ENCODE measurements around the gene ME3.
"Not testable (repeated sequence)": the region's sequence is repeated elsewhere in the genome, so short reads cannot be mapped to it uniquely, and the experiment has no call there.

The ME3 gene

GRCh38 chr11:86422371-86422770, 250.0 kb downstream of the ME3 start:
- Mint-ChIP-seq H3K36me3 (no peaks in the 10 kb centered on the region), H3K4me3 (no peak overlapping the region), H3K4me1 (no peaks in the 10 kb centered on the region), H3K9me3 (peaks cover 8% of the 10 kb centered on the region), H3K27me3 (no peaks in the 10 kb centered on the region), H3K27ac (no peak overlapping the region)
- no peak for ATAC-seq (ENCODE audit: low read depth)
- DNase-seq (ENCODE audit: low spot score in 2 of 2) = no peak

DNA sequence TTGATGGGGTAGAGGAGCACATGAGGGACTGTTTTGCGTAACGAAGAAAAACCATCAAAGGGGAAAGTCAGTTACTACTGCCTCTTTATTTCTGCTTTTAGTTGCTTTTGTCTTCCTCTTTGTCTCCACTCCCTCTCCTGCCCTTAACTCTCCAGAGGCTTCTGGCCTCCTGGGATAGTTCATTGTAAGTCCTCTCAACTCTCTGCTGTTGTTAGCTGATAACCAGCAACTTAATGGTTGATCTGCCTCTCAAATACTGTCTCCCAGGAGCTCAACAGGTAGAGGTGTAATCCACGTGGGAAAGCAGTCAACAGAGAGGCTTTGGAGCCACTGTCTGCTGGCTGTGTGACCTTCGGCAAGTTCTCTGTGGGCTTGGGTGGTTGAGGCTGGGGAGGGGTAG, 250.5 kb downstream of the ME3 start:
- Mint-ChIP-seq H3K9me3 (peaks cover 5% of the 10 kb centered on the region), H3K27me3 (no peaks in the 10 kb centered on the region)
- ATAC-seq (ENCODE audit: low read depth) = no peak

GRCh38 chr11:86418917-86419316, 253.5 kb downstream of the ME3 start:
- H3K36me3 Mint-ChIP-seq = peaks cover 2% of the 10 kb centered on the region
- no peak overlapping the region for H3K27ac Mint-ChIP-seq
- no peak for DNase-seq (ENCODE audit: low spot score in 2 of 2)
- no peak overlapping the region for H3K4me3 Mint-ChIP-seq
- H3K9me3 Mint-ChIP-seq = no peaks in the 10 kb centered on the region
- H3K4me1 Mint-ChIP-seq = no peaks in the 10 kb centered on the region
- ATAC-seq (ENCODE audit: low read depth) = no peak
- no peaks in the 10 kb centered on the region for H3K27me3 Mint-ChIP-seq

More for the DNA sequence above, 250.5 kb downstream of the ME3 start:
- Mint-ChIP-seq H3K4me3 (no peak overlapping the region), H3K36me3 (no peaks in the 10 kb centered on the region), H3K4me1 (no peaks in the 10 kb centered on the region), H3K27ac (no peak overlapping the region)
- DNase-seq (ENCODE audit: low spot score in 2 of 2) = no peak

DNA sequence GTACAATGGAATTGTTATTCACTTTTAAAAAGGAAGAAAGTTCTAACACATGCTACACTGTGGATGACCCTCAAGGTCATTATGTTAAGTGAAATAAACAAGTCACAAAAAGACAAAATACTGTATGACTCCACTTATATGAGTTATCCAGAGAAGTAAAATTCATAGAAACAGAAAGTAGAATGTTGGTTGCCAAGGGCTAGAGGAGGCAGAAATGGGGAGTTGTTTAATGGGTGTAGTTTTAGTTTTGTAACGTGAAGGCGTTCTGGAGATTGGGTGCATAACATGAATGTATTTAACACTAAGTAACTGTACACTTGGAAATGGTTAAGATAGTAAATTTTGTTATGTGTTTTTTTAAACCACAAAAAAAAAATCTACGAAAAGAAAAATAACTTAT, 253.9 kb downstream of the ME3 start:
- H3K27ac Mint-ChIP-seq = no peak overlapping the region
- ATAC-seq (ENCODE audit: low read depth) (no peak), DNase-seq (ENCODE audit: low spot score in 2 of 2) (no peak)
- H3K9me3 Mint-ChIP-seq = no peaks in the 10 kb centered on the region
- no peaks in the 10 kb centered on the region for H3K4me1 Mint-ChIP-seq
- H3K4me3 Mint-ChIP-seq = no peak overlapping the region
- no peaks in the 10 kb centered on the region for H3K27me3 Mint-ChIP-seq
- peaks cover 2% of the 10 kb centered on the region for H3K36me3 Mint-ChIP-seq

DNA sequence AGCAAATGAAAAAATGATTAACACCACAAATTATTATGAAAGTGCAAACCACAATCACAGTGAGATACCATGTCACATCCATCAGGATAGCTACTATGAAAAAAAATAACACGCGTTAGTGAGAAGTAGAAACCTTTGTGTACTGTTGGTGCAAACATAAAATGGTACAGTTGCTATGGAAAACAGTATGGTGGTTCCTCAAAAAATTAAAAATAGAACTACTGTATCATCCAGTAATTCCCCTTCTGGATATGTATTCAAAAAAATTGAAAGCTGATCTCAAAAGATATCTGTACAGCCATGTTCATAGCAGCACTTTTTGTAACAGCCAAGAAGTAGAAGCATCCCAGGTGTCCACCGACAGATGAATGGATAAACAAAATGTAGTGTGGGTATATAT, 254.3 kb downstream of the ME3 start:
- DNase-seq (ENCODE audit: low spot score in 2 of 2) (no peak), ATAC-seq (ENCODE audit: low read depth) (no peak)
- H3K27me3 Mint-ChIP-seq = no peaks in the 10 kb centered on the region
- H3K27ac Mint-ChIP-seq = no peak overlapping the region
- H3K4me1 Mint-ChIP-seq = no peaks in the 10 kb centered on the region
- H3K9me3 Mint-ChIP-seq = no peaks in the 10 kb centered on the region
- no peak overlapping the region for H3K4me3 Mint-ChIP-seq
- peaks cover 2% of the 10 kb centered on the region for H3K36me3 Mint-ChIP-seq

GRCh38 chr11:86416951-86417350, 255.5 kb downstream of the ME3 start:
- H3K4me3 Mint-ChIP-seq; H3K27ac Mint-ChIP-seq; H3K27me3 Mint-ChIP-seq; ATAC-seq (ENCODE audit: low read depth); H3K9me3 Mint-ChIP-seq; H3K4me1 Mint-ChIP-seq; H3K36me3 Mint-ChIP-seq; DNase-seq (ENCODE audit: low spot score in 2 of 2): not testable (repeated sequence)

DNA sequence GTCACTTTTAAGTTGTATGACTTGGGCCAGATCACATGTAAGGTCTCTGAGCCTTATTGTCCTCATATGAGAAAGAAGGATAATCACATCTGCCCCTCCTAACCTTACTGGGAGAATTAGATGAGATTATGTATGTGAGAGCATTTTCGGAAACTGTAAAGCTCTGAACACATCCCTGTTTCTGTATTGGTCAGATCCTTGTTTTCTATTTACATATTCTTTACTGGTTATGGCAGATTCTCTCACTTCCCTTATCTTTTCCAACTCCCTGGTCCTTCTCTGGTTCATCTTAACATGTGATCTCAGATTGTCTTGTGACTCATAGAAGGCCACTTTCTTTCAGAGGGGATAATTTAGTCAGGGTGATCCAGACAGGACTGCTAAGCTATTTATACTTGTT, 255.9 kb downstream of the ME3 start:
- no peak overlapping the region for H3K27ac Mint-ChIP-seq
- no peaks in the 10 kb centered on the region for H3K27me3 Mint-ChIP-seq
- no peak overlapping the region for H3K4me3 Mint-ChIP-seq
- no peaks in the 10 kb centered on the region for H3K4me1 Mint-ChIP-seq
- H3K9me3 Mint-ChIP-seq = no peaks in the 10 kb centered on the region
- H3K36me3 Mint-ChIP-seq = peaks cover 2% of the 10 kb centered on the region
- no peak for DNase-seq (ENCODE audit: low spot score in 2 of 2)
- ATAC-seq (ENCODE audit: low read depth) = no peak

- Mint-ChIP-seq H3K4me3 (no peak overlapping the region), H3K27ac (no peak overlapping the region), H3K9me3 (no peaks in the 10 kb centered on the region), H3K27me3 (no peaks in the 10 kb centered on the region), H3K36me3 (peaks cover 2% of the 10 kb centered on the region), H3K4me1 (no peaks in the 10 kb centered on the region)
- DNase-seq (ENCODE audit: low spot score in 2 of 2) = no peak
- ATAC-seq (ENCODE audit: low read depth) = no peak
These were observed 257.4 kb downstream of the ME3 start for GRCh38 chr11:86415026-86415425.

- H3K36me3 Mint-ChIP-seq = peaks cover 2% of the 10 kb centered on the region
- ATAC-seq (ENCODE audit: low read depth) = no peak
These were observed 258.4 kb downstream of the ME3 start for GRCh38 chr11:86414032-86414431.

GRCh38 chr11:86408845-86409244, 263.6 kb downstream of the ME3 start:
- ATAC-seq (ENCODE audit: low read depth) (no peak), DNase-seq (ENCODE audit: low spot score in 2 of 2) (no peak)
- H3K4me1 Mint-ChIP-seq = no peaks in the 10 kb centered on the region
- no peaks in the 10 kb centered on the region for H3K9me3 Mint-ChIP-seq
- no peaks in the 10 kb centered on the region for H3K27me3 Mint-ChIP-seq
- no peak overlapping the region for H3K27ac Mint-ChIP-seq
- H3K4me3 Mint-ChIP-seq = no peak overlapping the region
- peaks cover 3% of the 10 kb centered on the region for H3K36me3 Mint-ChIP-seq

More at GRCh38 chr11:86414032-86414431, 258.4 kb downstream of the ME3 start:
- Mint-ChIP-seq H3K4me1 (no peaks in the 10 kb centered on the region), H3K9me3 (no peaks in the 10 kb centered on the region), H3K27ac (no peak overlapping the region), H3K4me3 (no peak overlapping the region), H3K27me3 (no peaks in the 10 kb centered on the region)
- no peak for DNase-seq (ENCODE audit: low spot score in 2 of 2)

GRCh38 chr11:86403458-86403857, 269.0 kb downstream of the ME3 start:
- ATAC-seq (ENCODE audit: low read depth) (no peak), DNase-seq (ENCODE audit: low spot score in 2 of 2) (no peak)
- H3K27me3 Mint-ChIP-seq = no peaks in the 10 kb centered on the region
- H3K36me3 Mint-ChIP-seq = peaks cover 4% of the 10 kb centered on the region
- no peak overlapping the region for H3K27ac Mint-ChIP-seq
- H3K4me1 Mint-ChIP-seq = peaks cover 3% of the 10 kb centered on the region
- no peaks in the 10 kb centered on the region for H3K9me3 Mint-ChIP-seq
- no peak overlapping the region for H3K4me3 Mint-ChIP-seq

DNA sequence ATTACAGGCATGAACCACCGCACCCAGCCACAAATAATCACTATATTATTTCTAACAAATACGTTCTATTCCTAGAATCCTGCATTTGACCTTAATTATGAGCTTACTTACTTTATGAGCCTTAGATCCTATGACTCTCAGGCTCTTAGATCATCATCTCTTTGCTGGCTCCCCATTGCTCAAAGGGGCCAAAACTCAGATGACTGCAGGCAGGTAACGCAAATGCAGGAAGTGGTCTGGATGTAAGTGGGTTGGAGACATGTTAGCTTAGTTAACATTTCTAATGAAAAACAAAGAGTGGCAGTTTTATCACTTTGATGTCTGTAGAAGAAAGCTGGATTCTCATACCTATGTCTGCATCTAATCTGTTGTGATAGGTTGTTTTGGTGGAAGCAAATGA, 274.3 kb downstream of the ME3 start:
- Mint-ChIP-seq H3K36me3 (peaks cover 2% of the 10 kb centered on the region), H3K27ac (no peak overlapping the region), H3K4me3 (no peak overlapping the region), H3K4me1 (no peaks in the 10 kb centered on the region), H3K27me3 (no peaks in the 10 kb centered on the region), H3K9me3 (no peaks in the 10 kb centered on the region)
- DNase-seq (ENCODE audit: low spot score in 2 of 2) (no peak), ATAC-seq (ENCODE audit: low read depth) (no peak)

- Mint-ChIP-seq H3K36me3 (peaks cover 2% of the 10 kb centered on the region), H3K27ac (no peak overlapping the region), H3K27me3 (no peaks in the 10 kb centered on the region), H3K4me1 (no peaks in the 10 kb centered on the region), H3K4me3 (no peak overlapping the region), H3K9me3 (no peaks in the 10 kb centered on the region)
- DNase-seq (ENCODE audit: low spot score in 2 of 2) = no peak
- ATAC-seq (ENCODE audit: low read depth) = no peak
These were observed 275.1 kb downstream of the ME3 start for GRCh38 chr11:86397351-86397750.

- DNase-seq (ENCODE audit: low spot score in 2 of 2) (no peak), ATAC-seq (ENCODE audit: low read depth) (no peak)
- no peaks in the 10 kb centered on the region for H3K27me3 Mint-ChIP-seq
- no peaks in the 10 kb centered on the region for H3K9me3 Mint-ChIP-seq
- peaks cover 2% of the 10 kb centered on the region for H3K36me3 Mint-ChIP-seq
- H3K27ac Mint-ChIP-seq = no peak overlapping the region
- H3K4me3 Mint-ChIP-seq = no peak overlapping the region
- no peaks in the 10 kb centered on the region for H3K4me1 Mint-ChIP-seq
These were observed 276.0 kb downstream of the ME3 start for GRCh38 chr11:86396396-86396795.

DNA sequence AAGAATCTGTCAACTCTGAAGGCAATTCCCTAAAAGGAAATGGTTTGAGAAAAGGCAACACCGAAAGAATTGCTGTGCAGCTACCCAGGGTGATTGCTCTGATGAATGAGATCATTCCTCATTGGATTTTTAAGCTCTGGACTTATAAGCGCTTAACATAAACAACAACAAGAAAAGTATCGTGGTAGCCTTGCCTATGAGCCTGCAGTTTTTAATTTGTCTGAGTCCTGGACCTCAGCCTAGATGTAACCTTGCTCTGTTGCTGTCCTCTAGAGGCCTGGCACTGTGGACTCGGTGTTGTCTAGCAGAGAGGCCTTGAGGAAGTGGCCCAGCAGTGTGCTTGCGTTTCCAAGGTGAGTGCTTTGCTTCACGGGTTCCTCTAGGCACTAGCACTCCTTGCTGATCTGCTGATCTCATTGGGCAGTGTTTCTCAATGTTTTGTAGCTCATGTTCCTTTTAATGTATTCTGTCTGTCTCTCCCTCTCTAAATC, 277.3 kb downstream of the ME3 start:
- Mint-ChIP-seq H3K4me1 (no peaks in the 10 kb centered on the region), H3K4me3 (no peak overlapping the region), H3K36me3 (peaks cover 2% of the 10 kb centered on the region), H3K27me3 (no peaks in the 10 kb centered on the region), H3K9me3 (no peaks in the 10 kb centered on the region), H3K27ac (no peak overlapping the region)
- DNase-seq (ENCODE audit: low spot score in 2 of 2) = no peak
- ATAC-seq (ENCODE audit: low read depth) = no peak
